Measurements from ENCODE around the gene GRIK3.

GRCh38 chr1:36965275-36966159 lies 68.8 kb downstream of the GRIK3 start:
- TF ChIP-seq, protein P1, sequence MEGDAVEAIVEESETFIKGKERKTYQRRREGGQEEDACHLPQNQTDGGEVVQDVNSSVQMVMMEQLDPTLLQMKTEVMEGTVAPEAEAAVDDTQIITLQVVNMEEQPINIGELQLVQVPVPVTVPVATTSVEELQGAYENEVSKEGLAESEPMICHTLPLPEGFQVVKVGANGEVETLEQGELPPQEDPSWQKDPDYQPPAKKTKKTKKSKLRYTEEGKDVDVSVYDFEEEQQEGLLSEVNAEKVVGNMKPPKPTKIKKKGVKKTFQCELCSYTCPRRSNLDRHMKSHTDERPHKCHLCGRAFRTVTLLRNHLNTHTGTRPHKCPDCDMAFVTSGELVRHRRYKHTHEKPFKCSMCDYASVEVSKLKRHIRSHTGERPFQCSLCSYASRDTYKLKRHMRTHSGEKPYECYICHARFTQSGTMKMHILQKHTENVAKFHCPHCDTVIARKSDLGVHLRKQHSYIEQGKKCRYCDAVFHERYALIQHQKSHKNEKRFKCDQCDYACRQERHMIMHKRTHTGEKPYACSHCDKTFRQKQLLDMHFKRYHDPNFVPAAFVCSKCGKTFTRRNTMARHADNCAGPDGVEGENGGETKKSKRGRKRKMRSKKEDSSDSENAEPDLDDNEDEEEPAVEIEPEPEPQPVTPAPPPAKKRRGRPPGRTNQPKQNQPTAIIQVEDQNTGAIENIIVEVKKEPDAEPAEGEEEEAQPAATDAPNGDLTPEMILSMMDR (IDR thresholded peaks at IDR 0.05), result no peak
- TF ChIP-seq POLR2A (IDR thresholded peaks at IDR 0.05), result no peak
